NCI-H2227 treated with DMSO at 0.1 percent for 48 hours (cell line): ENCODE data around the gene FBXO48.
"Not testable (repeated sequence)": the region's sequence is repeated elsewhere in the genome, so short reads cannot be mapped to it uniquely, and the experiment has no call there.

Source experiments
- DNase-seq: peaks from one replicate; lab custom pipeline; 2025; lab: John Stamatoyannopoulos, UW

Gene FBXO48

DNA sequence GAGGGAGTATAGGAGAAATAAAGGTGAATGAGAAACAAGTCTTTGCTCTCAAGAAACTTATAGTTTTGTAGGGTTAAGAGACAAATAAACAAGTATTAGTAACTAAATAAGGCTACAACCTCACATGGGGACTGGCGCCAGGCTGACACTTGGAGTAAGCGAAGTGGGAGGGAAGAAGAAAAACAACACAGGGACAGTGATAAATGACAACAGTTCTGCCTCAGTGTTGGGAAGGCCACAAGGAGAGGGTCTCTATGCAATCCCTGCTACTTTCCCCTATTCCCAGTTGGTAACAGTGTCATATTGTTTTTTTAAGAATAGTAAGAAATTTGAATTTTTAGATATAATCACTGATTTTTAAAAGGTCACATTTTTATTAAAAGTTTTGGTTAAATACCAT is 4.3 kb upstream of the FBXO48 start:
- no peak for DNase-seq

DNA sequence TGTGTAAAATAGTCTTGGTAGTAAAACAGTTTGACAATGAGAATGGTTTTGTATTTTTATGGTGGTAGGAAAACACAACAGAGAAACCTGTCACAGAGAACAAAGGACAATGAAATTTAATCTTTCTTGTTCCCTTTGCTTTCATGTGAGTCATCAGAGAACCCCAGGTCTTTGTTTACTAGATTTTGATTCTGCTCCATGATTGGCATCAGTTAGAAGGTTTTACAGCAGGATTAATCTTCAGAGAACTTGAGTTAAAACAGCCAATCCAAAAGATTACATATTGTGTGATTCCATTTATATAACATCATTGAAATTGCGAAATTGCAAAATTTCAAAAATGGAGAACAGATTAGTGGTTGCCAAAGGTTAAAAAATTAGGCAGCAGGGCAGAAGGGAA is 2.8 kb upstream of the FBXO48 start:
- DNase-seq, result no peak

DNA sequence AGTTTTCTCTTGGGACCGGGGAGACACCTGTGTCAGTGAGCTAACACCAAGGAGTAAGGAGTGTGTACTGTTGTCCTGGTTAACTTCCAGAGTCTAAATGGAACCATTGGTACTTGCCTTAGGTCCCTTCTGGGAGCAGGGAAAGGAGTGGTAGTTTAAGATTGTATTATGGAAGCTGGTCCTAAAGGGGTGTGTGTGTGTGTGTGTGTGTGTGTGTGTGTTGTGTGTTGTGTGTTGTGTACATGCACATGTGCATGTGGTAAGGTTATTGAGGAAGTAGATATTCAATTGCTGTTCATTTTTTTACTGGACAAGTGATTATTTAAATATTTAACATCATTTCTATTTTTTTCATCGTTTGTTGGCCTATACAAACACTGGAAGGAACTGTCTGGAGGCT is 1.7 kb upstream of the FBXO48 start:
- no peak for DNase-seq

DNA sequence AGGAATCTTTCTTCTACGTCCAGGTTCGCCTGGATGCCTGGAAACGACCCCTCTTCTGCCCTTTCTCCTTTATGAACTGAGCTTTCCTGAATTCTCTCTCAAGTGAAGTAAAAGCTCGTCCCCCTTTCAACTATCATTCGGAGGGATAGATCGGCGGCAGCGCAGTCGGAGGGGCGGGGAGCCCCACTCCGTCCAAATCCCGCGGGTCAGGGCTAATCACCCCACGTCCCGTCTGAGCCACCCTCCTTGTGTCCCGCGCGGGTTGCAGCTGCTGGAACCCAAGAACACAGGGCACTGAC is 367 bp downstream of the FBXO48 start:
- DNase-seq, result no peak

DNA sequence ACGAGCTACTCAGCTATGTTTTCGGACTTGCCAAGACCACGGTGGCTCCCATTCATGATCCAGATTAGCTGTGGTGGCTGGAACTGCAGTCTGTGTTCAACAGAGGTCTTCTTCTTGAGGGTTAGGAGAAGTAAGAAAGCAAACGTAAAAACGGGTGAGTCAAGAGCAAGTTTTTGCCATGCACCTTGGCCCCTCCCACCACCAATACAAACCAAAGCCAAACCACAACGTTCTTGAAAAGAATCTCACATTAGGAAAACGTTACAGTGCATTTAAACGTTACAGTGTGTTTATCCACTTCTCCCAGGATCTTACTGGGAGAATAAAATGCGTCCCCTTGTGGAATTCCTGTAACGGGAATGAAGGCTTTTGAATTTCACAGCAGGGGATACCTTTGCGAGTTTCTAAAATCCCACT is 725 bp downstream of the FBXO48 start:
- no peak for DNase-seq

DNA sequence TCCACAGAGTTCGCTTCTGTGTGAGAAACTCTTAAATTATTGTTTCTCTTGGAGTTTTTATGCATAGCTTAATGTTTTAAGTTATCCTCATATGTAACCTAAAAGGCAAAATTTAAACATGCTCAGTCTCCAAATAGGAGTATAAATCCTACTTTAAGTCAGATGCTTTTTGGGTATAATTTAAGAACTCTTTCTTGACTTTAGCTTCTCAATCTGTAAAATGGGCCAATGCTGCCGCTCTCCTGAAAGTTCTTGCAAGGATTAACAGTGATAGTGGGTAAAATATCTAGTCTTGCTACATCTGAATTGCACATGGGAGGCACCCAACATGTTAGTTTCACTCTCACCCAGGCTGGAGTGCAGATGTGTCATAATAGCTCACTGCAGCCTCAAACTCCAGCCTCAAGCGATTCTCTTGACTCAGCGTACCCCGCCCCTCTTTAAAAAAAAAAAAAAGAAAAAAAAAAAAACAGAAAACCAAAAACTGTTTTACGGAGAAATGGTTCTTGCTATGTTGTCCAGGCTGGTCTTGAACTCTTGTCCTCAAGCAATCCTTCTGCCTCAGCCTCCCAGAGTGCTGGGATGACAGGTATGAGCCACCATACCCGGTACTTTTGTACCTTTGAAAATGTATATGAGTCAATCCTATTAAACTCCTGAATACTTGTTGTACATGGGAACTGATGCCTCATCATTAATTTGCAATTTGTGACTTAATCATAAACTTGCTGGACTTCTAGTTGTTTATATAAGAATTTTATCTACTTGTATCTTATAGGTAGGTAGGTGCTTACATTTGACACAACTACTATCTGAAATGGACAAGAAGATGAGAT is 1.8 kb downstream of the FBXO48 start:
- no peak for DNase-seq

DNA sequence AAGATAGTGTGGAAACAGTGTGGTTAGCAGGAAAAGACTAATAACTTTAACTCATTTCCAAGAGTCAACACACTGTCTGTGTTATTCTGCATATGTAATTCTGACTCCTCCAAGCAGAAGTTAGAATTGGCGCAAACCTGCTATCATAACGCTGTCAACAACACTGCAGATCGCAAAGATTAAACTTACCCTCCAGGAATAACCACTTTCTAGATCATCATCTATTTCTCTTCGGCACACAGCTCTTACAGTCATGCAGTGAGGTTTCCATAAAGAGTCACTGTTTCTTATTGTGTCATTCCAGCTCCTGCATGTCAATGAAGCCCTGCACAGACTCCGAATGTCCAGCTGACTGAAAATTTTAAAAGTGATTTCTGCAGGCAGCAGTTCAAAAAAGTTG is 2.4 kb downstream of the FBXO48 start:
- DNase-seq, result no peak

DNA sequence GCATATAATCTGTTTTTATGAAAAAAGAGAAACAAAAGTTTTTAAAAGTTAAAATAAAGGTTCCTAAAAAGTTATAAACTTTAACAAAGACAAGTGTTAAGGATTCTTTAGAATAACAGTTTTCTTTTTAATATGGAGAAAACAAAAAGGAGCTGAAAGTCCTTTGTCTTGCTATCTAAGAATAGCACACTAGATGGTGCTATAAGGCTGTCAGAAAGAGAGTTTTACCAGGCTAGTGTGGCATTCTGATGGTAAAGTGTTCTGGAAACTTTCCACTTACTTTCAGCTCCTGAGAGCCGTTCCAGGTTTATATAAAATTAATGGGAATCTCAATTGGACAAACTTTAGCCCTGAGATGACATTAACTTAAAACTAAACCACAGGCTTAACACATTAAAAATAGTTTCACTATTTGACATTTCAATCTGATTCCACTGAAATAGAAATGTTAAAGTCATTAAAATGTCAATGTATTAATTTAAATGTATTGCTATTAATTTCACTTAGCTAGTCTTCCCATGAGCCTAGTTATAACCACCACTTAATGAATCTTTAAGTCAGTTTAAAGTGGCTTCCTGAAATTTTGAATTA is 3.7 kb downstream of the FBXO48 start:
- peak; percentile 49 for DNase-seq

DNA sequence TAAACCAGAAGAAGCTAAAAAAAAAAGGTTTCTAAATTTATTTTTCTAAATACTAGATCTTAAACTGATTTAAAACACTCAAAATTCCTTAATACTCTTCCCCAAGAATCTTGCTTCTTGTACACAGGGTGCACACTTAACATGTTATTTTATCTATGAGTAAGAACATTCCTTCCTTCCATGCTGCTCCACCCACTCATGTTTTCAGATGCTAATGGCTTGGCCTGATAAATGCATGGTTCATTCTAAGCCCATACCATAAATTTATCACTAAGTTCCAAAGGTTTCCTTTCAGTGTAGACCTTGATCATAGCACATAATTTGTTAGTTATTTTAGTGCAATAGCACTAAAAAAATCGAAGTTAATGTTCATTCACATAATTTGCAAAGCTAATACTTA is 8.1 kb downstream of the FBXO48 start:
- no peak for DNase-seq

DNA sequence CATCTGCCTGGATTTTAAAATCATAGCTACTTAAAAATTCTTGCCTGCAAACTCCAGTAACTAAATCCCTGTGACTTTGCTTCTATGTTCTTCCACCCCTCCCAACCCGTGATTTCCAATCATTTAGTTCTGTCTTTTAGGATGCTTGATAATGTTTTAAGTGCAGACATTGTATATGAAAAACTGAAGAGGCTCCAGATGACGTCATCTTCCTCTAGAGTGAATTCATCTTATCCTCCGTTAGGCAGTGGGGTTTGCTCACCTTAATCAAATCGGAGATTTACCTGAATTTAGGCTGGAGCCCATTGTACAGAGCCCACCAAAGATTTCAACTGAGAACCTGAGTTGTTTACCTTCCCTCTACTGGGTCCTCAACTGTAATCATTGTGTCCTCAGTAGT is 10.9 kb downstream of the FBXO48 start:
- no peak for DNase-seq

DNA sequence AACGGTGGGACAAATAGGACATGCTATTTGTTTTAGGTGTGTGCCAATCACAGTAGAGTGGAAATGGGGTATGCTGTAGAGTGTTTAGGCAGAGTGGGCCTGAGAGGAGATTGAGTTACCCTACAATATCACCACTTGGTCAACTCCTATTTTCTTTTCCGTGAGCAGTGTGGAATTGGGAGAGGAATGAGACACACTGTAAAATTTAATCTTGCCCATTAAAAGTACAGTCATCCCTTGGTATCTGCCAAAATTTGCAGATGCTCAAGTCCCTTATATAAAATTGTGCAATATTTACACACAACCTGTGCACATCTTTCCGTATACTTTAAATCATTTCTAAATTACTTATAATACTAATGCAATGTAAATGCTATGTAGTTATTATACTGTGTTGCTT is 12.4 kb downstream of the FBXO48 start:
- DNase-seq, result no peak

DNA sequence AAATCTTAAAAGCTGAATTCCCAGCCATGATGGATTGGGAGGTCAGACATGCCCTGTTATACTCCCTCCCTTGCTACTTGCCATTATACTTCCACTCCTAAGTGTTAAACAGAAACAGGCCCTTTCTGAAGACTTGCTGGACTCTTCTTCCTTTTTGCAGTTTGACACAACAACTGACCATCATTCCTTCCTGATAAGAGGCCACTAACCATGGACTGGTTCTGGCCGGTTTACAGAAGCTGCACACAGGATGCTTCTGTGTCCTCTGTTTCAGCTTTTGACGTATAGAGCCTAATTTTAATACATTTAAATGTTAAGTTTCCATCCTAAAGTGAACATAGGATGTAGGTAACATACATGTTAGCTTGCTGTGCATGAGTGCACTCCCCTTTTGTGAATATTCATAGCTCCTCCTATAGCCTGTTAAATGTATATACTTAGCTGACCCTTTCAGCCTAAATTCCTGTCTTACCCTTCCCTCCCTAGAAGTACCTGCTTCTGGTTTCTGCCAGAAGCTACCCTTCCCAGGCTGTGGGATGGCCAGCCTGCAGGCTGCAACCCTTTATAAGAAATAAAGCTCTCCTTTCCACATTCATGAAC is 13.2 kb downstream of the FBXO48 start:
- no peak for DNase-seq

DNA sequence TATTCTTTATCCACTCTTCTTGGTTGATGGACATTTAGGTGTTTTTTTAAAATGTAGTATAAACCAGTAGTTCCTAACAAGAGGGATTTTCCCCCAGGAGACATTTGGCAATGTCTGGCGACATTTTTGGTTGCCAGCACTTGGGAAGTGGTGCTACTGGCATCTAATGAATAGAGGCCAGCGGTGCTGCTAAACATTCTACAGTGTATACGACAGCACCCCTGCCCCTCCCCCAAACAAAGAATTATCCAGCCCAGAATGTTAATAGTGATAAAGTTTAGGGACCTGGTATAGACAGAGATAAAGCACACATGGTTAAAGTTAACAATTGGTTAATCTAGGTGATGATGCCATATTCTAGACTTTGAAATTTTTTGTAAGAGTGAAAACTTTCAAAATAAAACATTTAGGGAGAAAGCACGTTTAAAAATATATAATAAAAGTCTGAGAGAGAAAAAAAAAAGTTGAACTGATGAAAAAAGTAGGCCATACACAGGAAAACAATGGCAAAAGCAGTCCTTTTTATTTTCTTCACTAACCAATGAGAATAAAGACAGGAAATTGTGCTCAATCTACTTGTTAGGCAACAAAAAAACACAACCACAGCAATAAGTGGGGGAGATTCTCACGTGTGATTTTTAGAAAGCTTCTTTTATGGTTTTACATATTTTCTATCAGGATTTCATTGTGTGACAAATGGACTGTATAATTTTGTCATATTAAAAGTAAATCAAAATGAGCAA is 14.8 kb downstream of the FBXO48 start:
- no peak for DNase-seq

DNA sequence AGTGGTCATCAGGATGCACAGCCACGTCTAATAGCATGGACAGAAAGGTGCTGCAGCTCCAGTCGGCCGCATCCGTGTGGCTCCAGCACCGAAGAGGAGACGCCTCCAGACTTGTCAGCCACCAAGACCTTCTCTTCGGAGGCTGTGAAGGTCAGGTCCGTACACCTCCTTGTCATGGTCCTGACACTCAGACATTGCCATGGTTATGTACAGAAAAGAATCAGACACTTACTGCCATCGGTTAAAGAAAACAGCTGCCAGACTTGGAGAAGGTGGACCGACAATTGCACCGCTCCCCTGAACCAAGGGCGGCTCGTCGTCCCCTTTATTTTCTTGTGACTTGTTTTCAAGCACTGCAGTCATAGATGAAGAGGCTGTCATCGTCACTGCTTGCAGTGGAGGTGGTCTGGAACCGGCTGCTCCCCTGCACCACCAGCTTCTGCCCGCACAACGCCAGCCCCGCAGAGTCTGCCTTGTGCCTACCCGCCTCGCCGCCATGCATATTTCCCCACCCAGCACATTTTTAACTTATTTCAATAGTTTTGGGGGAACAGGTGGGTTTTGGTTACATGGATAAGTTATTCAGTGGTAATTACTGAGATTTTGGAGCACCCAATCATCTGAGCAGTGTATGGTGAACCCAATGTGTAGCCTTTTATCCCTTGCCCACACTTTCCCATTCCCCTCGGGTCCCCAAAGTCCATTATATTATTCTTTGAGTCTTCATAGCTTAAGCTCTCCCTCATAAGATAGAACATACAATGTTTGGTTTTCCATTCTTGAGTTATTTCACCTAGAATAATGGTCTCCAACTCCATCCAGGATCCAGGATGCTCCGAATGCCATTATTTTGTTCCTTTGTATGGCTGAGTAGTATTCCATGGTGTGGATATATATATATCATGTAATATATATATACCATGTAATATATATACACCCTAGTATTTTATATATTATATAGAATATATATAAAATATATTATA is 18.1 kb downstream of the FBXO48 start:
- DNase-seq, result no peak

DNA sequence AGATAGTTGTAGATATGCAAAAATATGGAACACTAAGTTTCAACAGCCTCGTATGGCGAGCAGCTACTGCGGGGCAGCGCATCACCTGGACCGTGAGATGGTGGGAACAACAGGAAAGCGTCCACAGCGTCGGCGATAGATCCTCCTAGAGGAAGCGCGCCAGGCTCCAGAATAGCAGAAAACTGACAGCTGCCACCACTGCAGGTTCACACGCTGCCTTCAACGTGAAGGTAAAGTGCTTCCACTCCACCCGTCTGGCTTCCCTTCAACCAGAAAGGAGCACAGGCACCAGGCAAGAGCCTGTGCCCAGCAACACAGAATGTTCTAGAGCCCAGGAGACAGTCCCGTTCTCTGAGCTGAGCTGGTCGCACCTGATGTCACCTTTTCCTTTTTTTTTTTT is 20.0 kb downstream of the FBXO48 start:
- DNase-seq, result no peak

DNA sequence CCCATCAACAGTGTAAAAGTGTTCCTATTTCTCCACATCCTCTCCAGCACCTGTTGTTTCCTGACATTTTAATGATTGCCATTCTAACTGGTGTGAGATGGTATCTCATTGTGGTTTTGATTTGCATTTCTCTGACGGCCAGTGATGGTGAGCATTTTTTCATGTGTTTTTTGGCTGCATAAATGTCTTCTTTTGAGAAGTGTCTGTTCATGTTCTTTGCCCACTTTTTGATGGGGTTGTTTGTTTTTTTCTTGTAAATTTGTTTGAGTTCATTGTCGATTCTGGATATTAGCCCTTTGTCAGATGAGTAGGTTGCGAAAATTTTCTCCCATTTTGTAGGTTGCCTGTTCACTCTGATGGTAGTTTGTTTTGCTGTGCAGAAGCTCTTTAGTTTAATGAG is 20.7 kb downstream of the FBXO48 start:
- DNase-seq, result not testable (repeated sequence)

DNA sequence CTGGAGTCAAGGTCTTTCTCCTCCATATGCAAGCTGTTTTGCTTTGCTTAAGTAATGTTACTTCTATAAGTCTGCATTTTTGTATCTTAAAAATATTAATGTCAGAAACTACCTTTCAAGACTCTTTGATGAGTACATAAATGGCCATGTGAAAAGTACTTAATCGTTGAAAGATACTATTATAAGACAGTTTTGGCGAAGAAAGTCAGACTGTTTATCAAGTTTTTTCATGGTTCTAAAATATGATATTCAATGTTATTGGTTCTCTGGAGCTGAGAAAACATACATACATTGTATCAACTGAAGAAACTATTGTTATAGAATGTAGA is 25.1 kb downstream of the FBXO48 start:
- DNase-seq, result no peak

DNA sequence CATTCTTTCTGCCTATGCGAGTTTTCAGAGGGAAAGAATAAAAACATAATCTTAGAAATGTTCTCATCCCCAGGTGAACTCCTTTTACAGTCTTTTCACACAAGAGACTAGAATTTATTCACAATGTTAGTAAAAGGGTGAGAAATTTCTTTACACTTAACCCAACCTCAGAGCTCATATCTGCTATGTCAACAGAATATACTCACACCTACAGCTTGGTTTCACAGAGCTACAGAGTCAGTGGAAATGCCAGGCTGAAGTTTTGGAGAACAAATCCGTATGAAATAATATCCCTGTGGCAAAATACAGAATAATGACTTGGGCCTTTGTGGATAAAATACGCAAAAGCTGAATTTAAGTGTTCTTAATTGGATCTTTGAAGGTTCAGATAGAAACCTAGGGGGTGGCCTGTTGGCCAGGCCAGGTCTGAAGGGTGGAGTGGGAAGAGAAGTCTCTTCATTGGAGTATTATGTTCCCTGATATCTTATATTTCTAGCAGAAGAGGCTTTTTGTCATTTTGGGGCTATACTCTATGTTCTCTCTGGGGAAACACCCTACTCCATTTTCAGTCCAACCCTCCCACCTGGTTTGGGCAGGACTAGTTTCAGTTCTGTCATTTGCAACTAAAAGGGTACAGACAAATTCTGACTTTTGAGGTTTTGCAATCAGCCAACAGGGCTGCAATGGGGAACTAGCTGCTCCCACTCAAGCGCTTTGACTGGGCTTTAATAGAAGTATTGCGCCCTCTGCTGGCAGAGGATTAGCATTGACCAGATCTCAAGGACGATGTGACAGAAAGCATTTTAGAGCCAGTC is 25.7 kb downstream of the FBXO48 start:
- DNase-seq, result peak; percentile 94

DNA sequence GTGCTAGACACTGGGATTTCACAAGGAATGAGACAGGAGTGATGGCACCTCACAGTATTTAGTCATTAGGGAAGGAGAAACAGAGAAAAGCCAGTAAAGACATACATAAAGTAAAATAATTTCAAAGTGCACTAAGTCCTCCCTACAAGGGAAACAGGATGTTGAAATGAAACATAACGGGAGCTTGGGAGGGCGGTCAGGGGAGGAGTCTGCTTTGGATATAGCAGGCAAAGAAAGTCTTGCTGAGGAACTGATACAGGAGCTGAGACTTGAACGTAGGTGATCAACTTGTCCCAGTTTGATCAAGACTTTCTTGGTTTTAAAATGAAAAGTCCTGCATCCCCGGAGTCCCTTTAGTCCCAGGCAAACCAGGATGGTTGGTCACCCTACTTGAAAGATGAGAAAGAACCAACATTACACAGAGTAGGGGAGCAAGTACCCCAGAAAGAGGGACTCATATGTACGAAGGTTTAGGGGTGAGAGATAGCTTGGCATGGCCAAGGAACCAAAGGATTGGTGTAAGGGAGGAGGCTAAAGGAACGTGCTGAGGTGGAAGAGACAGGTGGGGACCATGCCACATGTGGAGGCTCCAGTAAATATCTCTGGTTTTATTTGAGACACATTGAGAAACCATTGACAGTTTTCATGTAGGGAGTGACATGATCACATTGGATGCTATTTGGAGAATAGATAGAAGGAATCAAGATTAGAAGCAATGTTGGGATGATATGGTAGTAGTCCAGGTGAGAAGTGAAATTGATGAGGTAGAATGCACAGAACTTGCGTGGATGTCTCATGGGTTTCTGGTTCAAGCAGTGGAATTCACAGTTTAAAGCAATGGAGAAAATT is 28.4 kb downstream of the FBXO48 start:
- no peak for DNase-seq

DNA sequence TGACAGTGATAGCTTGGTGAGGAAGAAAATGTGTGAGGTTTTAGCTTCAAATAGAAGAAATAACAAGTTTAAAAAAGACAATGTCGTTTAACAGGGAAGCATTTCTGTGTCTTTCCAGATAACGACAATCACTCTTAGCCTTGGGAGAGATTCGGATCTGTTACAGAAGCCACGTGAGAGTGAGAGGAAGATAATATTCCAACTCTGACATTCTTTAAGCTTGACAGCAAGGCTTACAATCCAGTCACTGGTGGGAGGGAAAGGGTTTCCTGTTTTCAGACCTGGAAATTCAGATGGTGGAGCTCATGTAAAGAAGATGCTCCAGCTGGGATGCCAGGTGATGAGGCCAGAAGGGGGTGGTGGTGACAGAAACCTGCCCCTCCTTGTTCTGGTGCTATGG is 30.8 kb downstream of the FBXO48 start:
- no peak for DNase-seq
